ENCODE results near the gene ATP6V0A4. TPM values are rescaled to one million over a fixed set of nuclear protein-coding genes. Genes with fewer than 3 reads are reported as not detected.

ATP6V0A4 gene
- total RNA-seq, 1 experiment from 2014 or later = 1.1 TPM

- TF ChIP-seq ZNF281 (CRISPR knock-in tag; IDR thresholded peaks at IDR 0.05) (no peak), ZNF232 (CRISPR knock-in tag; IDR thresholded peaks at IDR 0.05) (no peak), KAT7 (CRISPR knock-in tag; IDR thresholded peaks at IDR 0.05; ENCODE audit: borderline replicate concordance) (no peak), JUN (CRISPR knock-in tag; IDR thresholded peaks at IDR 0.05) (no peak), FOXJ3 (CRISPR knock-in tag; IDR thresholded peaks at IDR 0.05; ENCODE audit: borderline replicate concordance) (no peak)
These were observed 52.8 kb downstream of the ATP6V0A4 start (continued) for GRCh38 chr7:138745189-138745588.

- Mint-ChIP-seq H3K9me3 (peaks cover 3% of the 10 kb centered on the region; the same call in 1 of the 2 replicates), H3K4me3 (no peak overlapping the region), H3K27me3 (ENCODE audit: low read depth) (no peaks in the 10 kb centered on the region), H3K27ac (no peak overlapping the region), H3K4me1 (peaks cover 16% of the 10 kb centered on the region), H3K36me3 (peaks cover 7% of the 10 kb centered on the region)
- ChIA-PET POLR2A (no interaction called here), CTCF (no interaction called here)
- no peak for ATAC-seq
- no peak for DNase-seq (ENCODE audit: low spot score)
- TF ChIP-seq ZBTB43 (CRISPR knock-in tag; IDR thresholded peaks at IDR 0.05) = no peak
- no peak for TF ChIP-seq CTCF (IDR thresholded peaks at IDR 0.05)
- no peak for TF ChIP-seq PRDM15 (CRISPR knock-in tag; IDR thresholded peaks at IDR 0.05)
- TF ChIP-seq ERG (CRISPR knock-in tag; IDR thresholded peaks at IDR 0.05) = no peak
- no peak for TF ChIP-seq NFE2L1 (CRISPR knock-in tag; IDR thresholded peaks at IDR 0.05)
- TF ChIP-seq OVOL2 (CRISPR knock-in tag; IDR thresholded peaks at IDR 0.05; ENCODE audit: borderline replicate concordance) = no peak
- no peak for TF ChIP-seq ZBTB21 (CRISPR knock-in tag; IDR thresholded peaks at IDR 0.05; ENCODE audit: borderline replicate concordance)
- no peak for TF ChIP-seq MAX (CRISPR knock-in tag; IDR thresholded peaks at IDR 0.05)
These were observed 56.6 kb downstream of the ATP6V0A4 start for GRCh38 chr7:138741453-138741735.

GRCh38 chr7:138739859-138740258, 58.1 kb downstream of the ATP6V0A4 start:
- no peak for DNase-seq (ENCODE audit: low spot score)
- no peak overlapping the region for H3K27ac Mint-ChIP-seq
- no peak for ATAC-seq
- peaks cover 3% of the 10 kb centered on the region; the same call in 1 of the 2 replicates for H3K9me3 Mint-ChIP-seq
- H3K27me3 Mint-ChIP-seq (ENCODE audit: low read depth) = no peaks in the 10 kb centered on the region
- peaks cover 4% of the 10 kb centered on the region for H3K36me3 Mint-ChIP-seq
- CTCF ChIA-PET = interaction anchor here (0.7 to 1.7 kb wide), 3 partner anchors 10 to 1161 kb away, joined by 3 to 13 read pairs (median 6); no protein-coding TSS in a partner anchor
- no peak overlapping the region for H3K4me3 Mint-ChIP-seq
- POLR2A ChIA-PET = no interaction called here
- peaks cover 23% of the 10 kb centered on the region for H3K4me1 Mint-ChIP-seq
- TF ChIP-seq ZNF232 (CRISPR knock-in tag; IDR thresholded peaks at IDR 0.05) (no peak), ZNF121 (CRISPR knock-in tag; IDR thresholded peaks at IDR 0.05) (no peak), E2F1 (CRISPR knock-in tag; IDR thresholded peaks at IDR 0.05) (no peak), CBFB (CRISPR knock-in tag; IDR thresholded peaks at IDR 0.05; ENCODE audit: low read depth) (no peak), ARID4B (CRISPR knock-in tag; IDR thresholded peaks at IDR 0.05; ENCODE audit: borderline replicate concordance) (no peak)
